ENCODE data around the gene AWAT2. TPM values are rescaled to one million over a fixed set of nuclear protein-coding genes. Genes with fewer than 3 reads are reported as not detected.

The AWAT2 gene
- total RNA-seq, 1 donor from 2014 or later: not detected

Small RNA genes within 50 kb of the gene (small RNA-seq; reads per million reads assigned to genes)
- gene MIR676: 2.2 reads per million, percentile 86 among the genes with 10 or more reads in this experiment

Other genes starting within 250 kb of the AWAT2 start
- gene OTUD6A, start 12.5 kb upstream of the AWAT2 start, total RNA-seq: not detected
- 151 TPM for gene IGBP1, start 83.5 kb upstream of the AWAT2 start, total RNA-seq
- gene DGAT2L6, start 127.5 kb upstream of the AWAT2 start, total RNA-seq: not detected
- not detected for gene AWAT1, start 184.7 kb upstream of the AWAT2 start, total RNA-seq
- not detected for gene P2RY4, start 210.3 kb upstream of the AWAT2 start, total RNA-seq
- gene ARR3, start 218.4 kb upstream of the AWAT2 start, total RNA-seq: not detected
- gene RAB41, start 232.2 kb upstream of the AWAT2 start, total RNA-seq: not detected
- gene PDZD11, start 240.0 kb upstream of the AWAT2 start, total RNA-seq: 14.1 TPM
- gene KIF4A, start 240.2 kb upstream of the AWAT2 start, total RNA-seq: 3.7 TPM